IPS-18a (cell line): Measurements from ENCODE around the gene TNFRSF8.

Experiments
- H3K27ac ChIP-seq: one replicate; pipeline ENCODE4 v1.5.1; 2013; ENCODE audit warnings: low read length
- H3K27me3 ChIP-seq: one replicate; pipeline ENCODE4 v1.6.1; 2013; ENCODE audit warnings: mild to moderate bottlenecking, low read length; ENCODE audit not compliant: control insufficient read depth, insufficient read depth
- H3K36me3 ChIP-seq: one replicate; pipeline ENCODE4 v1.6.1; 2013; ENCODE audit warnings: low read depth, low read length; ENCODE audit not compliant: control insufficient read depth
- H3K4me1 ChIP-seq: one replicate; pipeline ENCODE4 v1.6.1; 2013; ENCODE audit warnings: low read depth, low read length; ENCODE audit not compliant: control insufficient read depth
- H3K4me3 ChIP-seq: one replicate; pipeline ENCODE4 v1.5.1; 2013; ENCODE audit warnings: low read length
- H3K9ac ChIP-seq: one replicate; pipeline ENCODE4 v1.6.1; 2013; ENCODE audit warnings: mild to moderate bottlenecking, low read length, moderate library complexity
- H3K9me3 ChIP-seq: one replicate; pipeline ENCODE4 v1.6.1; 2013; ENCODE audit warnings: low read depth, low read length; ENCODE audit not compliant: control insufficient read depth

Gene TNFRSF8

DNA sequence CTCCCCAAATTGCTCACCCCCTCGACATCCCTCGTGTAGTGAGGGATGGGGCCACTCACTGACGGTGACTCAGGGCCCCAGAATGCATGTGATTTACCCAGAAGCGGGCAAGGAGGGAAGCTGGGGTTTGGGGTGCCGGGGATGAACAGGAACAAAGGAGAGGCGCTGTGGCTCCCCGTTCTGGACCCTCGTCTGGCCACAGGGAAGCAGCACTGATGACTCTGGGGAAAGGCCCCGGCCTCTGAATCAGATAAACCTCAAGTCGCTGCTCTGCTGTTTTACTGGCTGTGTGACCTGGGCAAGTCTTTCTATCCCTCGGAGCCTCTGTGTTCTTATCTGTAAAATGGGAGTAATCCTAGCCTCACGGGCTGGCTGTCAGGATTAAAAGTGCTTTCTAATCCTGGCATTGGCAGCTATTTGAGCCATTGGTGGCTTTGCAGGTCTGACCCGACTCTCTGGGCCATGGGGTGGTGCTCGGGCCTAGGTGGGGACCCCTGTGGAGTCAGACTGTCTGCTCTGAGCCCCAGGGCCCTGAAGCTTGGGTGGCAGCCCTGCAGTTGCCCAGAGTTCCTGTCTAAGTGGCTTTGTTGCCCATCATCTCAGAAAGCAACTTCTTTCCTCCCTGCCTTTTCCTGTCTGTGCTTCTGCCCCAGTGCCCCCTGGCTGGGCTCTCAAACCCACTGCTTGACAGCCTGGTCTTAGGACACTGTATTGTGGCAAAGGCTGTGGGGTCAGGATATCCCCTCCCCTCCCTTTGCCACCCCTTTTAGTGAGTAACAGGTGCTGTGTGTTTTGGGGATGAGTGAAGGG is 109.1 kb downstream of the TNFRSF8 start:
- no peaks in the 10 kb centered on the region for H3K9me3 ChIP-seq
- H3K27me3 ChIP-seq: peaks cover 25% of the 10 kb centered on the region
- peaks cover 8% of the 10 kb centered on the region for H3K4me1 ChIP-seq
- no peak overlapping the region for H3K4me3 ChIP-seq
- H3K27ac ChIP-seq: no peak overlapping the region
- H3K36me3 ChIP-seq: no peaks in the 10 kb centered on the region
- H3K9ac ChIP-seq: no peak overlapping the region

DNA sequence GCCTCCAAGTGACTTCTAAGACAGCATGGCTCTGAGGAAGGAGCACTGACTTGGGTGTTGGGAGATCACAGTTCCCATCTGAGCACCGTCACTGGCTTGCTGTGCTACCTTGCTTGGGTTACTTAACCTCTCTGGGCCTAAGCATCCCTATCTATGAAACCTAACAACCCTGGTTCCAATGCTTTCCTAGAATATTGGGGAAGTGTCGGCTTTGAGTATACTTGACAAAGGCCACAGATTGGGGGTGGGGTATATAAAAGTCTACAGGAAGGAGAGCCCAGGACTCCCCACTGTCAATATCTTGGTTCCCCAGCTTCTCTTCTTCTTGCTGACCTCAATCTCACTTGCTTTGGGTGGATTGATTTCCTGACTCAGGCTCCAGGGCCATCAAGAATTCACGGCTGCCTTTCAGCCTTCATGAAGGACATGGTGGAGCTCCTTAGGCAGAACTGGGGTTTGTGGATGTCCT is 110.0 kb downstream of the TNFRSF8 start:
- Histone ChIP-seq H3K9me3 (no peaks in the 10 kb centered on the region), H3K27ac (no peak overlapping the region), H3K9ac (no peak overlapping the region), H3K36me3 (no peaks in the 10 kb centered on the region), H3K4me1 (peaks cover 12% of the 10 kb centered on the region), H3K27me3 (peaks cover 17% of the 10 kb centered on the region), H3K4me3 (no peak overlapping the region)

DNA sequence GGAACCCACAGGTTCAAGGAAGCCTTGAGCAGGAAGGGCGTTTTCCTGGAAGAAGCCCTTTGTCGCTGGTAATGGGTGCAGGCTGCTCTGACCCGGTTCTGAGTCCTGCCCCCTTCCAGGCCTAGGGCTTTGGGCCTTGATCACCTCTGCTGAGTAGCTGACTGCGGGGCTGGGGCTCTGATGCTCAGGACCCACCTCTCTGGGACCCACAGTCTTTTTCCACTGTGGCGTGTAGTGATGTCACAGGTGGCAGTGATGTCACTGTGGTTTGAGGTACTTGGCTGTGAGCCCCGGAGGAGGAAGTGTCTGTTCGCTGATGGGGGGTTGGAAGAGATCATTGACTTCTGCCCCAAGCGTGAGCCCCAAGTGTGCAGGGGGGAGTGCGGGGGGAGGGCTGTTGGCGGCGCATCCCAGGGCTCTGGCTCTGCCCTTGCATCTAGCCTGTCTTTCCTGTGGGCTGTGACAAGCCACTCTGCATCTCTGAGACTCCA is 110.6 kb downstream of the TNFRSF8 start:
- Histone ChIP-seq H3K9me3 (no peaks in the 10 kb centered on the region), H3K4me1 (peaks cover 10% of the 10 kb centered on the region), H3K9ac (no peak overlapping the region), H3K27ac (no peak overlapping the region), H3K27me3 (peaks cover 11% of the 10 kb centered on the region), H3K4me3 (no peak overlapping the region), H3K36me3 (no peaks in the 10 kb centered on the region)

DNA sequence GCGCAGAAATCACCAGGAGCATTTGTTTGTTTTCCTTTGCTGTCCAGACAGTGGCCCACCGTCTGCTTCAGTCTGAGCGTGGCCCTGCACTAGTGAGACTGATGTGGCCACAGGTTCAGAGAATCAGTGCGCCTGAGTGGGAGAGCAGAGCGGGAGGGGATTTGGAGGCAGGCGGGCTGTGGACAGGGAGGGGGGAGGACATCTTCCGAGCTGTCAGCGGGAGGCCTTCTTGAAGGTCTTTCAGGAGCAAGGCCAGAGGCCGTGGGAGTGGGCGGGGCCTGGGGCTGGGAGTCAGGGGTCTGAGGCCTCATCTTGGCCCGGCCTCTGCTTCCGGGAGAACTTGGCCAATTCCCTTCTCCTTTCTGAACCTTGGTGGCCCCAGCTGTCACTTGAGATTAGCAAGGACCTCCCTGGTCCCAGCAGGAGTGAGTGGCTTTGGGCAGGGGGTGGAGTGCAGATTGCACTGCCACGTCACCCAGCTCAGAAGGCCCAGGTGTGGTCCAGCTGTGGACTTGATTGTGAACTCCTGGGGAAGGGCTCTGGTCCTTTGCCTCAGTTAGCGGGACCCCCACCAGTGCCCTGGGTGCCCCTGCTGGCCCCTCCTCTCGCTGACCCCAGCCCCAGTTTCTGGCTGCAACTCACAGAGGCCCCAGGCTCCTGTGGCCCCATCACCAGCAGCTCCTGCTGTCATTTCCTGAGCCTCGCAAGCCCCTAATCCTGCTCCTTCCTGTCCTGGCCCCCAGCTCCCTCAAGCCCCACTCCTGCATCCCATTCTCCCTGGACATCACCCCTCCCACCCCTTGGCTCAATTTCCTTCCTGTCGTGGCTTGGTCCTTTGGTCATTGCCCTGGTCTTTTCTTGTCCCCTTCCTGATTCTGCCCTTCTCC is 112.1 kb downstream of the TNFRSF8 start:
- no peak overlapping the region for H3K9ac ChIP-seq
- no peaks in the 10 kb centered on the region for H3K27me3 ChIP-seq

DNA sequence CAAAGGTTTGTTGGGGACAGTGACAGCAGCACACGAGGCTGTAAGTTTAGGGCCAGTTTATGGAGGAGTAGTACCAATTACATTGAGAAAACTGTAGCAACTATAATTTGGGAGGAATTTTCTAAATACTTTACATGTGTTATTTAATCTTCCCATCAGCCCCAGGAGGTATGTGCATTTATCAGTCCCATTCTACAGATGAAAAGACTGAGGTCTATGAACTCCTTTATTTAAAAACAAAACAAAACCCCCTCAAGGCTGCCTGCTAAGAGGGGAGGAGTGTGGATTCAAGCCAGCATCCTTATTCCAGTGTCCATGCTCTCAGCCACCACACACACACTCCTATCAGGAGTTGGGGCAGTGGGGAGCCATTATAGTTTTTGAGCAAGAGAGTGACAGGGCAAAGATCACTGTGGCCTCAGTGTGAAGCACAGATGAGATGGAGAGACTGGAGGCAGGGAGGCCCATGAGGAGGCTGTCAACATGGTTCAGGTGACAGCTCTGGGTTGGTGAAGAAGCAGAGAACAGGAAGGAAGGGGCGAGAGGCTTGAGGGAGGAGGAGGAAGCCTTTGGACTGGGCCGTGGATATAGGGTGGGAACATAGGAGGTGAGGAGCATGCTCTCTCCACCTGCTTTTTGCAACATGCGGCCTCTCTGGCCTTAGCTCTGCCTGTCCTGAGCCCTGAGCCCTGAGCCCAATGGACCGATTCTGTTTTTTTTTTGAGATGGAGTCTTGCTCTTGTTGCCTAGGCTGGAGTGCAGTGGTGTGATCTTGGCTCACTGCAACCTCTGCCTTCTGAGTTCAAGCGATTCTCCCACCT is 113.4 kb downstream of the TNFRSF8 start:
- H3K9me3 ChIP-seq: no peaks in the 10 kb centered on the region
- no peak overlapping the region for H3K9ac ChIP-seq
- H3K36me3 ChIP-seq: no peaks in the 10 kb centered on the region
- peaks cover 8% of the 10 kb centered on the region for H3K4me1 ChIP-seq
- H3K27ac ChIP-seq: no peak overlapping the region
- no peak overlapping the region for H3K4me3 ChIP-seq
- H3K27me3 ChIP-seq: no peaks in the 10 kb centered on the region

More for the DNA sequence above, 112.1 kb downstream of the TNFRSF8 start:
- Histone ChIP-seq H3K9me3 (no peaks in the 10 kb centered on the region), H3K4me3 (no peak overlapping the region), H3K36me3 (no peaks in the 10 kb centered on the region), H3K27ac (no peak overlapping the region), H3K4me1 (peaks cover 8% of the 10 kb centered on the region)

DNA sequence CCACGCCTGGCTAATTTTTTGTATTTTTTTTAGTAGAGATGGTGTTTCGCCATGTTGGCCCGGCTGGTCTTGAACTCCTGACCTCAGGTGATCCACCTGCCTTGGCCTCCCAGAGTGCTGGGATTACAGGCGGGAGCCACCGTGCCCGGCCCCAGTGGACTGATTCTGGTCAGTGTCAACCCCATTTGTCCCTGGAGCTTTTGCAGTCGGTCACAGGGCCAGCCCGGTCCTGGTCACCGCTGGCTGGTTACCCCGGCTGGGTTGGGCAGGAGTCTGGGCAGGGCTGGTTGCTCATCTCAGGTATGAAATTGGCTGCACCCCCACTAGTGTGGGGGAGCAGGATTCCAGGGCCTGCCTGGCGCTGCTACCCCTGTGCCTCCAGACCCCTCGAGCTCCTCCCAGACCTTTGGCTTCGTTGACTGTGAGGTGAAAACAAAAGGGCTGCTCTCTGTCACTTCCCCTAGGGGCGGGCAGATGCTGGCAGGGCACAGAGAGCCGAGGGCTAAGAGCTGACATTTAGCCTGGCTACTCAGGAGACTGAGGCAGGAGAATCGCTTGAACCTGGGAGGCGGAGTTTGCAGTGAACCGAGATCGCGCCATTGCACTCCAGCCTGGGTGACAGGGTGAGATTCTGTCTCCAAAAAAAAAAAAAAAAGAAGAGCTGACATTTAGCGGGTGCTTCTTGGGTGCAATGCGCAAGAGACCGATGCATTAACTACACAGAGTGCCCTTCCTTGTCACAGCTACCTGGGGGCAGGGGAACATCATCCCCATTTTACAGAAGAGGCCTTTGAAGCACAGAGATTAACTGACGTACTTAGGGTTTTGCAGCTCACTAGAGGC is 114.3 kb downstream of the TNFRSF8 start:
- no peaks in the 10 kb centered on the region for H3K9me3 ChIP-seq
- no peaks in the 10 kb centered on the region for H3K36me3 ChIP-seq
- peaks cover 8% of the 10 kb centered on the region for H3K4me1 ChIP-seq
- no peaks in the 10 kb centered on the region for H3K27me3 ChIP-seq
- no peak overlapping the region for H3K4me3 ChIP-seq
- no peak overlapping the region for H3K9ac ChIP-seq
- H3K27ac ChIP-seq: no peak overlapping the region

DNA sequence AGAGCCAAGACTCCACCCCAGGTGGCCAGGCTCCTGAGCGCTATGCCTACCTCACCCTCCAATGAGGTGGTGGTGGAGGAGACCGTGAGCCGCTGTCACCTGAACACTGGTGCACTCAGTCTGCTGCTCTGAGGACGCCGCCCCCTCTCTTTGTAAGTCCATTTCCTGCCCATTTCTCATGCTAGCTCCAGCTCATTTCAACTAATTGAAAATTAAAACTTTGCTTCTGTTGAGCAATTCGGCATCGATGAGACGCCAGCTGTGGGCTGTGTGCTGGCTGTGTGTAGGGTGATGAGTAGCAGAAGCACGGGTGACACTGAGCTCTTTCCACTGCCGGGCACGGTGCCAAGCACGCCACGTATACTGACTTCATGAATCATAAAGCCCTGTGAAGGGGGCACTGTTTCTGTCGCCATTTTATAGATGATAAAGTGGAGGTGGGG is 114.9 kb downstream of the TNFRSF8 start:
- H3K9ac ChIP-seq: no peak overlapping the region
- no peaks in the 10 kb centered on the region for H3K9me3 ChIP-seq
- H3K4me3 ChIP-seq: no peak overlapping the region
- peaks cover 8% of the 10 kb centered on the region for H3K4me1 ChIP-seq
- no peaks in the 10 kb centered on the region for H3K27me3 ChIP-seq
- H3K36me3 ChIP-seq: no peaks in the 10 kb centered on the region
- H3K27ac ChIP-seq: no peak overlapping the region

DNA sequence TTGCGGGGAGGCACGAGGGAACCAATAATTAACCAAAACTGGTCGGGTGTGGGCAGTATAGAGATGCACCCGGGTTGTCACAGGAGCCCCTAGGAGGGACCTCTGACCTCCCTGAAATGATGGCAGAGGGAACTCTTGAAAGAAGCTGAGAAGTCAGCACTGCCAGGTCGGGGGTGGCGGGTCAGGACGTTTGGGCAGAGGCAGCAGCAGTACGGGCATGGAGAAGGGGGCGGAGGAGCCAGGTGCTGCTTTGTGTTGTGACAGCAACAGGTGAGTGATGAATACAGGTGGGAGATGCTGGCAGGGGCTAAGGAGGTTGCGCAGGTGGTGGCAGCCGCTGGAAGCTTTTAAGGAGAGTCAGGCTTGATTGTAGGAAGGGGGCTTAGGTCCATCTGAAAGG is 115.4 kb downstream of the TNFRSF8 start:
- H3K27ac ChIP-seq: no peak overlapping the region
- peaks cover 8% of the 10 kb centered on the region for H3K4me1 ChIP-seq
- H3K36me3 ChIP-seq: no peaks in the 10 kb centered on the region
- no peaks in the 10 kb centered on the region for H3K9me3 ChIP-seq
- H3K27me3 ChIP-seq: no peaks in the 10 kb centered on the region
- no peak overlapping the region for H3K4me3 ChIP-seq
- H3K9ac ChIP-seq: no peak overlapping the region

DNA sequence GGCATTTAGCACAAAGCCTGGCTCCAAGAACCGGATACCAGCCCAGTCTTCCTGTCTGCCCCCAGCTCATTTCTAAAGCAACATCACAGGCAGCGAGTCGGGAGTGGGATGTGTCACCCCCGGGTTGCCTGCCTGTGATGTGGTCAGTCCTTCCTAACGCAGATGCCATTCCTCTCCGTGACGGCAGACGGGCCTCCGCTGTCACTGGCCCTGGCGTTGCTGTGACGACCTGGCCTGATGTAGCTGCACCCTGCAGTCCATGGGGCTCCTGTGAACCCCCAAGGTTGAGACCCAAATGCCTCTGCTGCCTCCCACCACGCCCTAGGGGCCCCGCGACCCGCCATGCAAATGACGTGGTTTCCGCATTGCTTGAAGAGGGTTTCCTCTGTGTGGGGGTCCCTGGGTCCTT is 116.0 kb downstream of the TNFRSF8 start:
- Histone ChIP-seq H3K4me3 (no peak overlapping the region), H3K27ac (no peak overlapping the region), H3K36me3 (no peaks in the 10 kb centered on the region), H3K9me3 (no peaks in the 10 kb centered on the region), H3K9ac (no peak overlapping the region), H3K27me3 (no peaks in the 10 kb centered on the region), H3K4me1 (peaks cover 8% of the 10 kb centered on the region)

DNA sequence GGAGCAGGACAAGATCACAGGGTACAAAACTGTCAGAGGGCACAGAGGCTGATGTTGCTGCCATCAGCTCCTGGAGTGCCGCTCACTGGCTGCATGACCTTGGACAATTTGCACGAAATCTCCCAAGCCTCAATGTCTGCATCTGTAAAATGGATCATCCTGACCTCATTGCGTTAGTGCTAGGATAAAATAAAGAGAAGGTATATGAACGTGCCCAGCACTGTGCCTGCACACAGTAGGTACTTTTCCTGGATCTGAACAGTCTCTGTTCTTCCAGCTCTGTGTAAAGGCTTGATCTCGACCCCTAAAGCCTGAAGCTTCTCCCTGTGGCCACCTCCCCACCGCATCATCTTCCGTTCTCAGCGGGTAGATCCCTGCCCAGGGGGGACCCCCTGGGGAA is 116.6 kb downstream of the TNFRSF8 start:
- peaks cover 8% of the 10 kb centered on the region for H3K4me1 ChIP-seq
- no peak overlapping the region for H3K27ac ChIP-seq
- H3K36me3 ChIP-seq: no peaks in the 10 kb centered on the region
- no peak overlapping the region for H3K9ac ChIP-seq
- no peaks in the 10 kb centered on the region for H3K9me3 ChIP-seq
- no peaks in the 10 kb centered on the region for H3K27me3 ChIP-seq
- no peak overlapping the region for H3K4me3 ChIP-seq
